Thyroid gland (tissue), 4 donors: ENCODE results near the gene RYR2. TPM values are rescaled to one million over a fixed set of nuclear protein-coding genes. Genes with fewer than 3 reads are reported as not detected.
A peak's percentile ranks its signal among the peaks of the same experiment; 100 is the strongest.

Experiments
- DNase-seq, 2 donors: peaks; one replicate each; pipeline ENCODE4 v3.0.0-alpha.2; 2019
- H3K27ac ChIP-seq, 3 donors: fragments of 200-600 bp; sonication (generic); 1 replicate in 2 of 3; 2 replicates in 1 of 3; pipeline ENCODE4 v1.5.1; 2016 to 2019; ENCODE audit warnings: mild to moderate bottlenecking in 1 of 3, moderate library complexity in 1 of 3
- H3K27me3 ChIP-seq: fragments of 200-600 bp; sonication (generic); one replicate; pipeline ENCODE4 v1.5.1; 2019
- H3K36me3 ChIP-seq, 2 donors: fragments of 200-600 bp; sonication (generic); one replicate each; pipeline ENCODE4 v1.5.1; 2016 to 2019
- H3K4me1 ChIP-seq, 2 donors: fragments of 200-600 bp; sonication (generic); one replicate each; pipeline ENCODE4 v1.5.1; 2017 to 2019
- H3K4me3 ChIP-seq, 3 donors: fragments of 200-600 bp; sonication (generic); replicated peaks in 1 of 3; 1 replicate in 2 of 3; 2 replicates in 1 of 3; pipeline ENCODE4 v1.5.1; 2016; ENCODE audit warnings: mild to moderate bottlenecking in 1 of 3
- H3K9me3 ChIP-seq: fragments of 200-600 bp; sonication (generic); one replicate; pipeline ENCODE4 v1.5.1; 2017
- POLR2A ChIP-seq, 2 donors: fragments of 450-650 bp; IDR thresholded peaks; one replicate each; pipeline ENCODE4 v1.6.1; 2017; ENCODE audit warnings: antibody characterized with exemption in 2 of 2, mild to moderate bottlenecking in 2 of 2, moderate library complexity in 1 of 2
- WGBS, 2 donors: methylation state at CpG; one replicate each; pipeline ENCODE4 v1.1.5; 2017; 5-methylcytosine and 5-hydroxymethylcytosine counted together
- intact Hi-C: fragments of 100-400 bp; cut with DNase I; formaldehyde crosslinking; loops from one replicate; pipeline ENCODE4 v1.15.1; 2023
- total RNA-seq, 4 donors: library from RNA; depleted of rRNA; stranded (reverse); fragments of >200 nt; gene quantifications; one replicate each; pipeline ENCODE4 v1.2.3, GENCODE V29; 2016
- TF ChIP-seq, protein P1 (sequence below), 6 experiments: fragments of 200-600 bp in 3 of 6; fragments of 450-650 bp in 3 of 6; sonication (generic) in 3 of 6; IDR thresholded peaks; one replicate each; pipeline ENCODE4 v1.5.1; 2016 to 2019; ENCODE audit warnings: antibody characterized with exemption in 6 of 6, mild to moderate bottlenecking in 2 of 6, inconsistent platforms in 1 of 6, moderate library complexity in 1 of 6

The RYR2 gene
- total RNA-seq, 4 donors from 2014 or later = 6.6 to 31.8 (median 28.2) TPM

- Histone ChIP-seq H3K4me3 (no peak overlapping the region), H3K36me3 (no peaks in the 10 kb centered on the region), H3K27me3 (no peaks in the 10 kb centered on the region), H3K27ac (peak overlapping the region in 1 of 3 donors; percentile 45), H3K9me3 (no peaks in the 10 kb centered on the region), H3K4me1 (peaks cover 0 to 4% of the 10 kb centered on the region in 2 donors)
- intact Hi-C loops = loop anchor here (5.0 kb wide), 1 partner anchor 118 kb away; no protein-coding TSS in a partner anchor
- DNase-seq = peak; percentile 87 to 92
- TF ChIP-seq, protein P1, sequence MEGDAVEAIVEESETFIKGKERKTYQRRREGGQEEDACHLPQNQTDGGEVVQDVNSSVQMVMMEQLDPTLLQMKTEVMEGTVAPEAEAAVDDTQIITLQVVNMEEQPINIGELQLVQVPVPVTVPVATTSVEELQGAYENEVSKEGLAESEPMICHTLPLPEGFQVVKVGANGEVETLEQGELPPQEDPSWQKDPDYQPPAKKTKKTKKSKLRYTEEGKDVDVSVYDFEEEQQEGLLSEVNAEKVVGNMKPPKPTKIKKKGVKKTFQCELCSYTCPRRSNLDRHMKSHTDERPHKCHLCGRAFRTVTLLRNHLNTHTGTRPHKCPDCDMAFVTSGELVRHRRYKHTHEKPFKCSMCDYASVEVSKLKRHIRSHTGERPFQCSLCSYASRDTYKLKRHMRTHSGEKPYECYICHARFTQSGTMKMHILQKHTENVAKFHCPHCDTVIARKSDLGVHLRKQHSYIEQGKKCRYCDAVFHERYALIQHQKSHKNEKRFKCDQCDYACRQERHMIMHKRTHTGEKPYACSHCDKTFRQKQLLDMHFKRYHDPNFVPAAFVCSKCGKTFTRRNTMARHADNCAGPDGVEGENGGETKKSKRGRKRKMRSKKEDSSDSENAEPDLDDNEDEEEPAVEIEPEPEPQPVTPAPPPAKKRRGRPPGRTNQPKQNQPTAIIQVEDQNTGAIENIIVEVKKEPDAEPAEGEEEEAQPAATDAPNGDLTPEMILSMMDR (IDR thresholded peaks at IDR 0.05) = peak in 4 of 6 experiments; percentile 49 to 77 (median 64)
- peak in 1 of 2 donors; percentile 65 for TF ChIP-seq POLR2A (IDR thresholded peaks at IDR 0.05)
- WGBS, 2 donors = 67 to 71% methylated on average over 5 of the region's 5 CpGs
These were observed 757.9 kb downstream of the RYR2 start for GRCh38 chr1:237799762-237800474.

DNA sequence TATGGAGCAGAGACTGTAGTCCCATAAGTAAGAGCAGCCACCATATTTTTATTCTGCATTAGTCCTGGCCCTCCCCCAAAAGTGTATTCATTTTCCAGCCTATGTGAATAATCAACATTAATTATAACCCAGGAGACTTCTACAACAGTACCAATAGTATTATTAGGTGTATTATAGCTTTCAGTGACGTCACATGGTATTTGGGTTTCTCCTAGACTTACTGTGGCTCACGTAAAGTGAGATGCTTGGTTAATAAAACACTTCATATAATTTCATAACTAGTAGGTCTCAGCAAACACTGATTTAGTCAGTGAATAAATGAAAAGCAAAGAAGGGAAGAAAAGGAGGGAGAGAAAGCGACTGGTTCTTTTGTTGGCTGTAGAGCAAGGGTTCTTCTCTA is 762.5 kb downstream of the RYR2 start:
- 86 to 92% methylated on average over 3 of the region's 3 CpGs for WGBS, 2 donors
- TF ChIP-seq, protein P1 (IDR thresholded peaks at IDR 0.05) = no peak
- no peak for TF ChIP-seq POLR2A (IDR thresholded peaks at IDR 0.05)
- intact Hi-C loops = loop anchor here (5.0 kb wide), 1 partner anchor 122 kb away; no protein-coding TSS in a partner anchor

DNA sequence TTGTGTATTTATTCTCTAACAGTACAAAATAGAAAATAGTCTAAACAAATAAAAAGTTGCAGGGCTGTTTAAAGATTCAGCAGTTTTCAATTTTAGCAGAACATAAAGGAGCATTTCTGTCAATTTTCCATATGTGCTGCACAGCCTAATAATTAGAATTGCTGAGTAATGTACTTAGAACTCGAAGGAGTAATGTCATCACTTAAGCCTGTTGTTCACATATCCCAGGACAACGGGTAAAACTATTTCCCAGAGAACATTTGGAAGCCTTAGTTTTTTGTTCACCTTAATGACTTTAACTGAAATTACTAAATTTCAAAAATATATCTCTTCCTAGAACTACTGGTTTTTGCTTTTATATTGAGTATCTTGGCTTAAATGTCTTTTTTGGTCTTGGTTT is 767.1 kb downstream of the RYR2 start:
- 71 to 77% methylated on average over 2 of the region's 2 CpGs for WGBS, 2 donors
- Histone ChIP-seq H3K36me3 (no peaks in the 10 kb centered on the region), H3K9me3 (no peaks in the 10 kb centered on the region), H3K4me3 (no peak overlapping the region), H3K4me1 (peaks cover 0 to 4% of the 10 kb centered on the region in 2 donors), H3K27ac (no peak overlapping the region), H3K27me3 (no peaks in the 10 kb centered on the region)
- intact Hi-C loops = no loop called here
- no peak for DNase-seq
- TF ChIP-seq POLR2A (IDR thresholded peaks at IDR 0.05) = no peak
- TF ChIP-seq, protein P1 (IDR thresholded peaks at IDR 0.05) = no peak

More for the DNA sequence above, 762.5 kb downstream of the RYR2 start:
- Histone ChIP-seq H3K9me3 (no peaks in the 10 kb centered on the region), H3K4me3 (no peak overlapping the region), H3K27ac (peak overlapping the region in 1 of 3 donors; percentile 59), H3K4me1 (peaks cover 0 to 4% of the 10 kb centered on the region in 2 donors), H3K36me3 (no peaks in the 10 kb centered on the region), H3K27me3 (no peaks in the 10 kb centered on the region)
- no peak for DNase-seq

DNA sequence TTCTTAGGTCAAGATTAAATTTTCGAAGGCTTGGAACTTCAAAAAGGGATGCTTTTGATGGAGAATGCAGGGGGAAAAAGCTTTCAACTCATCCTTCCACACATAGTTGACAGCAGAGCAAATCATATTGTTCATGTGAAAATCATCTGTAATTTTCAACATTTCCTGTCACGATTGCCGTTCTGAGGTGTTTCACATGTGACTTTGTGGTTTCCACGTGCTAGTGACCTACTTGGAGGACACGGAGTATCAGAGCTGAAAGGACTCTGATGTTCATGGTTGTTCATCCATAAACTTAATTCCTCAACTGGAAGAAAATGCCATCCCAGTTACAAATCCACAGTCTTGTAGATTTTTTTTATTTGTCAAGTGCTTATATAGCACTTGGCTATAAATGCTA is 769.6 kb downstream of the RYR2 start:
- Histone ChIP-seq H3K27ac (no peak overlapping the region), H3K9me3 (no peaks in the 10 kb centered on the region), H3K4me1 (peaks cover 0 to under 1% of the 10 kb centered on the region in 2 donors), H3K27me3 (no peaks in the 10 kb centered on the region), H3K4me3 (no peak overlapping the region), H3K36me3 (no peaks in the 10 kb centered on the region)
- TF ChIP-seq, protein P1 (IDR thresholded peaks at IDR 0.05) = no peak
- no peak for TF ChIP-seq POLR2A (IDR thresholded peaks at IDR 0.05)
- DNase-seq = no peak
- WGBS, 2 donors = 75 to 78% methylated on average over 5 of the region's 5 CpGs
- intact Hi-C loops = no loop called here

- no peaks in the 10 kb centered on the region for H3K27me3 ChIP-seq
- H3K27ac ChIP-seq = no peak overlapping the region
- no peak for DNase-seq
- no peaks in the 10 kb centered on the region for H3K4me1 ChIP-seq
- WGBS, 2 donors = 45 to 49% methylated on average over 2 of the region's 2 CpGs
- intact Hi-C loops = no loop called here
- TF ChIP-seq, protein P1 (IDR thresholded peaks at IDR 0.05) = no peak
- TF ChIP-seq POLR2A (IDR thresholded peaks at IDR 0.05) = no peak
- H3K4me3 ChIP-seq = no peak overlapping the region
- no peaks in the 10 kb centered on the region for H3K36me3 ChIP-seq
- H3K9me3 ChIP-seq = no peaks in the 10 kb centered on the region
These were observed 770.1 kb downstream of the RYR2 start for GRCh38 chr1:237812061-237812460.
